HG02610 (cell line): ENCODE measurements around the gene KL.

Source experiments
- ATAC-seq: cut with Tn5 transposase; IDR thresholded peaks from one replicate; pipeline ENCODE4 v1.9.1; 2021; ENCODE audit warnings: mild to moderate bottlenecking, moderate library complexity; ENCODE audit not compliant: unreplicated experiment

KL gene

DNA sequence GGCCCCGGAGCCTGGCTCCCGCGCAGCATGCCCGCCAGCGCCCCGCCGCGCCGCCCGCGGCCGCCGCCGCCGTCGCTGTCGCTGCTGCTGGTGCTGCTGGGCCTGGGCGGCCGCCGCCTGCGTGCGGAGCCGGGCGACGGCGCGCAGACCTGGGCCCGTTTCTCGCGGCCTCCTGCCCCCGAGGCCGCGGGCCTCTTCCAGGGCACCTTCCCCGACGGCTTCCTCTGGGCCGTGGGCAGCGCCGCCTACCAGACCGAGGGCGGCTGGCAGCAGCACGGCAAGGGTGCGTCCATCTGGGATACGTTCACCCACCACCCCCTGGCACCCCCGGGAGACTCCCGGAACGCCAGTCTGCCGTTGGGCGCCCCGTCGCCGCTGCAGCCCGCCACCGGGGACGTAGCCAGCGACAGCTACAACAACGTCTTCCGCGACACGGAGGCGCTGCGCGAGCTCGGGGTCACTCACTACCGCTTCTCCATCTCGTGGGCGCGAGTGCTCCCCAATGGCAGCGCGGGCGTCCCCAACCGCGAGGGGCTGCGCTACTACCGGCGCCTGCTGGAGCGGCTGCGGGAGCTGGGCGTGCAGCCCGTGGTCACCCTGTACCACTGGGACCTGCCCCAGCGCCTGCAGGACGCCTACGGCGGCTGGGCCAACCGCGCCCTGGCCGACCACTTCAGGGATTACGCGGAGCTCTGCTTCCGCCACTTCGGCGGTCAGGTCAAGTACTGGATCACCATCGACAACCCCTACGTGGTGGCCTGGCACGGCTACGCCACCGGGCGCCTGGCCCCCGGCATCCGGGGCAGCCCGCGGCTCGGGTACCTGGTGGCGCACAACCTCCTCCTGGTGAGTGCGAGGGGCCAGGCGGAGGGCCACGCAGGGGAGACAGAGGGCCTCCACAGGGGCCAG, at the start of gene KL:
Gene KL (plus strand): TSS at position 10 of the 909 bp plus-strand sequence. CDS start 18 bp downstream, at position 28.
- peak; percentile 24 for ATAC-seq

DNA sequence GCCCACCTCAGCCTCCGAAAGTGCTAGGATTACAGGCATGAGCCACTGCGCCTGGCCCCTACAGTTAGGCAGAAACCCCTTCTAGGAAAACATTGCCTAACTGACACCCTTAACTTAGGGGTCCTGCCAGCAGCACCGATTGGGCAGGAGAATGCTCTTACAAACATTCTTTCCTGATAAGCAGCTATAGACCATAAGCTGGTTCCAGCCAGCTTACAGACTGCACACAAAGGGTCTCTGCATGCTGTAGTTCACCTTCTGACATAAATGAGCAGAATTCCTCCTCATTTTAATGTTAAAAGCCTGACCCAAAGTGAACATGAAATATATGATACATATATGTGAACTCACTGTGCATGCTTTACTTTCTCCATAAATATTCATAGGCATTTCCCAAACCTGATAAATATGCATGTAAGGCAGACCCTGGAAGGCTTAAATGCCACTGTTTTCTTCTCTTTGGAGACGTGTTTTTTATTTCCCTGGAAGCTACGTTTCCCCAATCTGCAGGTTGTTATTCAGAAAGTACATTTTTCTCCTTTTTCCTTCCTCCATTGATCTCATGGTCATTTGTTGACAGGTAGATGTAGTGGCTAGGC, 48.5 kb upstream of the KL start:
- no peak for ATAC-seq

DNA sequence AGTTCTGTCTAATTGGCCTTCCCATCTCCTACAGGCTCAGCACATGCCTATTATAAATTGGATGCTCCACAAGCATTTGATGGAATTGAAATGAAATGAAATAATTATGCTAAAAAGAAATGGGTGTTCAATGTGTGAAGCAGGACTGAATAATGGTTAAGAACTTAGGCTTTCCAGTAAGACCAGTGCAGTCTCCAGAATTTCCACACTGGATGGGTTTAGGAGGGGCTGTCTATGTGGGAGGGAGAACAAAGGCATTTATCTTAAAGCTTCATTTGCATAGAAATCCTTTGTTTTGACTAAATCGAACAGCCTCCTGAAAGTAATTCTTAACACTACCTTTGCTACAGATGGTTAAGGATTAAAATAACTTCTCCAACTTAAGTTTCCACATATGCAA, 47.9 kb upstream of the KL start:
- ATAC-seq, result no peak

DNA sequence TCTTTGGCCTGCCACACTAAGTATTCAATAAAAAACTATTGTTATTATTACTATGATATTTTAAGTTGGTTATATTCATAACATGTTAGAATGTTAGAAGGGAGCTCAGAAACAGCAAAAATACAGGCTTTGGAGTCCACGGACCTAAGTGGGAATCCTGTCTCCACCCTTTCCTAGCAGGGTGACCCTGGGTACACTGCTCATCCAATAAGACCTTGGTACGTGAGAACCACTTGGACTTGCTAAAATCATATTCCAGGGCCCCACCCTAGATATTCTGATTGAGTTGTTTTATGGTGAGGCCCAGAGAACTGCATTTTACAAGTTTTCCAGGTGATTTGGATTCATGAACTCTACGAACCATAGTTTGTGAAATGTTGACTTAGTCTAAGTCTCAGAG, 47.4 kb upstream of the KL start:
- ATAC-seq, result no peak

DNA sequence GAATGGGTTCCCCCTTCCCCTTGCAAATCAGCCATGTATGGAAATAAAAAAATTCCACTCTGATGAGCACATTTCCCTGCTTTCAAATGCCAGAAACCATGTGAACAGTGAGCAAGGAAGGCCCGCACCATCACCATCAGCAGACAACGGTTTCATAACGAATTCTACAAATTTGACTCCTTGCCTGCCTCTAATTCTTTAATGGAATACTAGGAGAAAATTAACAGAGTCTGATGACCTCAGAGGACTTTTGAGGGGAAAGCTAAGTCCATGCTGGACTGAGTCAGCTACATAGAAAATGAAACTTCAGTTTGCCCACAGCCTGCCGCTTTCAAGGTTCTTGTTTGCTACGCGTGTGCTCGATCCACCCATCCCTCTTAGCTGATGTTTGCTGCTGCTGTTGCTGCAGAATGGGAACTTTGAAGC, 46.7 kb upstream of the KL start:
- ATAC-seq, result peak; percentile 61

DNA sequence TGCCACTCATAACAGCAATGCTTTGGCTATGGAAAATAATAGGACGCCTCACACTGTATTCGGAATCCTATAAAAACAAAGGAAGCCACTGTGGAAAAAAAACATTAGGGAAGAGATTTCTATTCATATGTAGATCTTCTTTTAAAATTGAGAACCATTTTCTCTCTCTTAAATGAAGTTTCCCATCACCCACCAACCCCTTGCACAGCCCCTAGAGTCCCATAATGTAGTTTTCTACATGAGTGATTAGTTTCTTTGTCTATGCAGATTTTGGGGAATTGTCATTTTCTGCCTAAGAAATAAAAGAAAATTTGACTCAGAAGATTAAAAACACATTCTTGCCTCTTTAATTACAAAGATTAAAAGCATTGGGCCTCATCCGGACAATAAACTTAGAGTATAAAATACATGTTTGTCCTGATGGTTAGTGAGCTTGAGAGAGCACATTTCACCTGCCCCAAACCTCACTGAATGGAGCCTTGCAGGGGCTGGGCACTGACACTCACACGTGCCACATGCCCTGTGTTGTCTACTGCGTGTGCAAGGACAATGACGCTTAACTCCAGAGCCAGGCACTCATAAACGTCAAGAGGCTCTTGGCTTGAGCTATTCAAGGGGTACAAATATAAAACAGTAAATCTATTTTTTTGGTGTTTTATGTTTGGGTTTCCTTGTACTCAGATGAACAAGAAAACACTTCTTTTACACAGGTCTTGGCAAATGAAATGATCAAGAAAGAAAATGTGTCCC, 40.0 kb upstream of the KL start:
- no peak for ATAC-seq

DNA sequence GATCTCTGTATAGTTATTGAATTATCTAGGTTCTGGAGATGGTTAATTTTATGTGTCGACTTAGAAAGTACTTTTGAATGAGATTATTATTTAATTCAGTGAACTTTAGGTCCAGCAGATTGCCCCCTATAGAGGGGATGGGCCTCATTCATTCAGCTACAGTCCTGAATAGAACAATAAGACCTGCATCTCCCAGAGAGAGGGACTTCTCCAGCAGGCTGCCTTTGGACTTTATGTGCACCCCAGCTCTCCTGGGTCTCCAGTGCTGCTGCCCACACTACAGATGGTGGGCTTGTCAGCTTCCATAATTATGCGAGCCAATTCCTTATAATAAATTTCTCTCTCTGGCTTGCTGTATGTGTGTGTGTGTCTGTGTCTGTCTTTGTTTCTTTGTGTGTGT, 39.3 kb upstream of the KL start:
- ATAC-seq, result no peak

DNA sequence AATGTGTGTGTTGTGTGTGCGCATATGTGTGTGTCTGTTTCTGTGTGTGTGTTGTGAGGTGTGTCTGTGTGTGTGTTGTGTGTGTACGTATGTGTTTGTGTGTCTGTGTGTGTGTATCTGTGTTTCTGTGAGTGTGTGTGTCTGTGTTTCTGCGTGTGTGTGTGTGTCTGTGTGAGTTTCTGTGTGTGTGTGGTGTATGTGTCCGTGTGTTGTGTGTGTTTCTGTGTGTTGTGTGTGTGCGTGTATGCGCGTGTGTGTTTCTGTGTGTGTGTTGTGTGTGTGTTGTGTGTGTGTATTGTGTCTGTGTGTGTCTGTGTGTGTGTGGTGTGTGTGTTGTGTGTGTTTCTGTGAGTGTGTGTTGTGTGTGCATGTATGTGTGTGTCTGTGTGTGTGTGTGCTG, 38.9 kb upstream of the KL start:
- no peak for ATAC-seq

DNA sequence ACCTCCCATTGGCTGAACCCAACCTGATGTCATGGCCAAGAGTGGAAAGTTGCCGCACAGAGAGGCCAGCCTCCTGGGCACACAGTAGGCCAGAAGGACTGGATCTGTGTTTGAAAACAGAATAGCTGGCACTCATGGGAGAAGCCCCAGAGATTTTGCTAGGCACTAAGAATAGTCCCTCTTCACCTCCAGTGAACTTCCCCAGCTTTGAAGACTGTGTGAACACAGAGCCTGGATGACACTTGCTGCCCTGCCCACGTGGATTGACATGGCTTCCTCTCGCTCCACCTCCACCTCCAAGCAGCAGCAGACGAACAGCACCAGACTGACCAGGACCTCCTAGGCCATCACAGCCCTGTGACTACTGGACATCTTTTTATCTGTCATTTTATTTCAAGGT, 37.9 kb upstream of the KL start:
- ATAC-seq, result no peak

DNA sequence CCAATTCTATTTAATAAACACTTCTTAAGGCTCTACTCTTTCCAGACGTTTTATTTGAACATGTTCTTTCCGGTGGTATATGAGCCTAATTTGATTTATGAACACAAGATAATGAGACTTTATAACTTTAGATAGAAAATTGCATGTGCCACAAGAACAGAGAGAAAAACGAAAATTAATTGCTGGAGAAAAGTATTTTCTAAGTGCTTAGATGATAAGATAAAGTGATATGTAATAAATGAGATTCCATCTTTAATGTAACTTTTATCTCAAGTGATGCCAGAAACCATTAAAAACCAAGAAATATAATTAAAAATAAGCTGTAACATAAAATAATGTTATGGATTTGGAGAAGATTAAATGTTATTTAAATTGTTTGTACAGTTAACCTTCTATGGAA, 33.2 kb upstream of the KL start:
- no peak for ATAC-seq

DNA sequence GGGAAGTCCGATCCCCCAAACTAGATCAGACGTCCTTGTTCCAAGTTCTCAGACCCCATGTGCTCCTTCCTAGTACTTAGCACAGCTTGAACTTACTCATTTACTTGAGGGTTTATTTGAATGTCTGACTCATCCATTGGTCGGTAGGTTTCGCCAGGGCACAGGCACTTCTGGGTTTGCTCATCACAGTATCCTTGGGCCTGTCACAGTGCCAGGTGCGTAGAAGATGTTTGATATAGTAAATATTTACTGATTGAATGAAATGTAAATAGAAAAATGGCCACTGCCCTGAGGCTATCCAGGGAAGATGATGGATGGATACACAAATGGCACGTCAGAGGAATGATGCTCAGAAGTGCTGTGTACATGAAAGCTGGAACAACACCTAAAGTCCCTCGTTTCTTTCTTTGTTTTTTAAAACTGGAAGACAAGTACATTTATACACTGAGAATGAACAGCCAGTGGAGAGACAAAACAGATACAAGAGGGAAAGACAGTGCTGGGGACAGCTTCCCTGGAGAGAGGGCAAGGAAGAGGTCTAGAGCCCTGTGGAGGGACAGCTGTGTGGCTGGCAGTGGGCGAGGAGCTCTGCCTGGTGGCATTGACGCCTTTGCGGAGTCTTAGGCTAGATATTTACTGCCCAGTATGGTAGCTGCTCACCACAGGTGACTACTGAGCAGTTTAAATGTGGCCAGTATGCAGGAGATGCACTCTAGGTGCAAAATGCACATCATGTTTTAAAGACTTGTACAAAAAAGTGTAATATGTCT, 31.2 kb upstream of the KL start:
- ATAC-seq, result no peak

DNA sequence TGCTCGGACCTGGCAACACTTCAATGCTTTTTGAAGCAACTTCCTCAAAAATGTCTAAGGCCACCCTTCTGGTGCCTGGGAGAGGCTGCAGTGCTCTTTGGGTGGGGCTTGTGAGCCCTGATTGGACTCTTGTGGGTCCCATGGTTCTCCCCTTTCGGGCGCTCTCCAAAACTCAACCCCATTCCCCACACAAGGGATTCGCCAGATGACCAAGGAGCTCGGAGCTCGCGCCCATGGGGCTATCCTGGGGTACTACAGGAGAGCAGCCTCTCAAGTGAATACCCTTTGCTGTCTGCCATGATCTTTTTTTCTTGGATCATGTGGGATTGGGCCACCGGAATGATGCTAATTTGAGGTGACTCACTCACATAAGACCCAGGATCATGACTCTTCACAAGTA, 29.7 kb upstream of the KL start:
- ATAC-seq, result no peak

DNA sequence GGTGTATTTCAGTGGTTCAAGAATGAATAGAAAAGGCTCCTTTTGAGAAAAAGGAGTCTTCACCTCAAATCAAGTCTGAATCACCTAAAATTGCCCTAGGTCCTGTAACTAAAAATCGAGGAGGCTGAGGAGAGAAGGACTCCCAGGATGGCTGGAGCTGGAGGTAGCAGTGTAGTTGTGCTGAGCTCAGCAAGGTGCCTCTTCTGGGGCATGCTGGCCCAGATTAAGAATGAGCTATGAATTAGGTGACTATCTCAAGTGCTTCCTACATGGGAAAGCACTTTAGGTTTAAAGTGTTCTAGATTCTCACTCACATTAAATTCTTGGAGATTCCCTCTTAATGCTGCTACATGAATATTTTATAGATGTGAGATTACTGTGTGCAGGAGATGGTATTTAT, 28.8 kb upstream of the KL start:
- no peak for ATAC-seq

DNA sequence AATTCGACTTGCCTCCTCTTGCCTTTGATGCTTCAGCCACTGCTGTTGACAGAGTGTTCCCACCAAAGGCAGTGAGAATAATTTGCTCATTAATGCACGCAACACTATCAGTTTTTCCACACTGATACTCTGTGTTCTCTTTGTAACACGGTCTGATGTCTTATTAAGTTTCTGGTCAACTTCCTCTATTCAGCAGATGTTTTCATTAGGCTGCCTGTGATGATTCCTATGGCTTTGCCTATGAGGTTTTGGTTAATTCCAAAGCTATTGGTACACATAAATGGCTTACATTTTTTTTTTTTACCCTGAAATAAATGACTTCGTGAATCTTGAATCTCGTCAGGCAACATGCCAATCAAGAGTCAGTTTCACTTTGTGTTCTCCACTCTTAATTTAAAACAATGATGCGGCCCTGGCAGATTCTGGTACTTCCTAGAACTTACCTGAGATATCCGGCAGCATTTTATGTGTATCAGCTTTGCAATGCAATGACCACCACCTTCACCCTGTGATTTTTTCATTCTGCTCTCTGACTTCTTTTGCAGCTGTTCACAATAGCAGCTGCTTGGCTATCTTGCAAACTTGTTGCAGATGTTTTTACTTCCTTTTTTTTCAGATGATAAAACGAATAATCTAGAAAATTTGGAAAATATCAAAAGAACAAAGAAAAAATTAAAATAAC, 27.5 kb upstream of the KL start:
- no peak for ATAC-seq

DNA sequence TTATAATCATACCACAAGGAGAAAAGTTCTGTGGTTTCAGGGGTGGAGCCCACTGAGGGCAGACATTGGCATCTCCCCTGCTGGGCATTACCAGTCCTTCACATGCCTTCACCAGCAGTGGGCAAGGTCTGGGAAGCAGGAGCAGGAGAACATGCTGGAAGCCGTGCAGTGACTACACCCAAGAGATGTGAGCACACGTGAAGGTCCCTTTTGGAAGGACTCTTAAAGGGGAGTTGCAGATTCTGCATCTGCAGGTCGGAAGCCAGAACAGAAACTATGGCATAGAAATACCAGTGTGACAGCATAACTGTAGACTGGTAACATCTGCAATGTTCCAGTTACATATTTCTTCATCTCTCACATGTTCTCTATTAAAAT, 26.9 kb upstream of the KL start:
- no peak for ATAC-seq

DNA sequence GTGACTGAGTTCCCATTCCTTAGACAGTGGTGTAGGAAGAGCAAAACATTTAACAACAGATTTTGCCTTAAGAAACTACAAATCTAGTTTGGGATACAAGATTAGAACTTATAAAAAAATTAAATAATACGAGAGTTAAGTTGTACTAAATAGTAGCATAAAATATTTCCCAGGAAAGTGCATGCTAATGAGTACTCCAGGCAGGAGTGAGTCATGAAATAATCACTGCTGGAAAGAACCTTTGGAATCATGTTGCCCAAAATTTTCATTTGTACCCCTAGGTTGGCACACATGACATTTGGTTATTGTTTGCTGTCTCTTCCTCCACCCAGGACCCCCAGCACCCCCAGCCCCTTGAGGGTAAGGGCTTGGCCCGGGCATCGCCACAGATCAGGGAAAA, 26.3 kb upstream of the KL start:
- ATAC-seq, result no peak

DNA sequence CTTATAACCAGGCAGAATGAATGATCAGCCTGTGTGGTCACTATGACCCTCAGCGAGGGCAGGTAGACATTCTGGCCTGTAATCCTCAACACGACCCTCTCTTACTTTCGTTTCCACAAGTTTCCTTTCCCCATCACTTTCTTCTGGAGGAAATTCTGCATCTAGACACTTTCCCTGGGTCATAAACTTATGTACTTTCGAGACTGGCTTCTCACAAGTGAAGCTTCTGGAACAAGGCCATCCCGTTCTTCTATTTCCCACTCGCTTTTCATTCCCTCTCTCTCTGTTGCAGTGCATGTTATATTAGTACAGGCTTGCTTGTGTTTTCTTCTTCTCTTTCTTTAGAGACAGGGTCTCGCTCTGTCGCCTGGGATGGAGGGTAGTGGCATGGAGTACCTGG, 23.1 kb upstream of the KL start:
- no peak for ATAC-seq

DNA sequence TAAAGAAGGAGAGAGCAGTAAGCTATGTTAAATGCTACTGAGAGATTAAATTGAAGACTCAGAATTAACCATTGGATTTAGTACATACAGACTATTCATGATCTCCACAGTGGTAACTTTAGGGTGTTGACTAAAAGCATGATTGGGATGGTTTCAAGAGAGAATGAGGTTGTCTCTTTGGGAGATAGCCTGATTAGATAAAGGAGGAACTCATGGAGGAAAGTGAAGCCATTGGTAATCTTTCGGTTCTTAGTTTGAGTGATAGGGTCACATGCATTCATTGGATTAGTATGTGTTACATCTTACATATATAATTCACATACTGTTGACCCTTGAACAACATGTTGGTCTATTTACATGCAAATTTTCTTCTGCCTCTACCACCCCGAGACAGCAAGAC, 18.8 kb upstream of the KL start:
- ATAC-seq, result no peak

DNA sequence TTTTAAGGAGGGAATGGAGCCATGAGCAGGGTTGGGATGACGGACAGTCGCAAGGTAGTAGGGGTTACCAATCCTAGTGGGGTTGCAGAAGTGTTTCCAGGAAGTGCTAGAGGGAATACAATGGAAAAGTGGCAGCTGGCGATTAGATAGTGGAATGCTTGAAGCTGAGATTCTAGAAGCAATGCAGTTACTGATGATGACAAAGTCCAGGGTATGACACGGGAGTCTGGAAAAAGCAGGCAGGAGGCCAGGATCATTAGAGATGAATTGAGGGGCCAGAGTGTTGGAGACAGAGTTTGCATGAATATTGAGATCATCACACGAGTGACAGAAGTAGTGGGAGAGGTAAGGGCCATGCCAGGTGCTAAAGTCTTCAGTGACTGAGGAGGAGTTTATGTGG, 17.3 kb upstream of the KL start:
- ATAC-seq, result no peak

DNA sequence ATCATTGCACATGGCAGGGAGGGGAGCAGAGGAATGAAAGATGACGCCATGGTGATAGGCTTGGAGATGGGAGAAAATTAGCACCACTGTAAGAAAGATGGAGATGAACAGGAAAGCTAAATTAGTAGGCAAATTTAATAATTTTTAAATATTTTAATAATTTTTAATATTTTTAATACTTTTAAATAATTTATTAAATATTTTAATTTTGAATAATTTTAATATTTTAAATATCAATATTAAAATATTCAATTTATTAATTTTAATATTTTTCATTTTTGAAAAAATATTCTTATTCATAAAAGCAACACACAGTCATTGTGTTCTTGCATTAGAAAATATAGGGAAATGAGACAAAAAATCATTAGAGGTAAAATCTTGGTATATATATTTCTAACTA, 15.9 kb upstream of the KL start:
- ATAC-seq, result no peak
